GM18867 (cell line): ENCODE measurements around the gene AKAP6.
"Not testable (repeated sequence)": the region's sequence is repeated elsewhere in the genome, so short reads cannot be mapped to it uniquely, and the experiment has no call there.

ENCODE experiments used
- ATAC-seq: cut with Tn5 transposase; IDR thresholded peaks from one replicate; pipeline ENCODE4 v1.9.1; 2021; ENCODE audit warnings: mild to moderate bottlenecking, moderate library complexity; ENCODE audit not compliant: unreplicated experiment

AKAP6 gene

GRCh38 chr14:32785585-32785984, 456.5 kb downstream of the AKAP6 start:
- ATAC-seq = no peak

- ATAC-seq = no peak
These were observed 457.8 kb downstream of the AKAP6 start for GRCh38 chr14:32786886-32787285.

- ATAC-seq = not testable (repeated sequence)
These were observed 463.9 kb downstream of the AKAP6 start for GRCh38 chr14:32793033-32793432.

DNA sequence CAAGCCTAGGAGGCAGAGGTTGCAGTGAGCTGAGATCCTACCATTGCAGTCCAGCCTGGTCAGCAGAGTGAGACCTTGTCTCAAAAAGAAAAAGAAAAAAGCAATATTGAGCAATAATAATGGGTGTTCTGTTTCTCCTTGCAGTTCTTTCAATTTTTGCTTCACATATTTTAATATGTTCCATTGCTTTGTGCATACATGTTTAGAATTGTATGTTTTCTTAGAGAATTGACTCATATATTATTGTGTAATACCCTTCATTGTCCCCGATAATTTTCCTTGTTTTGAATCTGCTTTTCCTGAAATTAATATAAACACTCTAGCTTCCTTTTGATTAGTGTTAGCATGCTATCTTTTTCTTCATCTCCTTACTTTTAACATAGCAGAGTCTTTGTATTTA, 471.2 kb downstream of the AKAP6 start:
- no peak for ATAC-seq

DNA sequence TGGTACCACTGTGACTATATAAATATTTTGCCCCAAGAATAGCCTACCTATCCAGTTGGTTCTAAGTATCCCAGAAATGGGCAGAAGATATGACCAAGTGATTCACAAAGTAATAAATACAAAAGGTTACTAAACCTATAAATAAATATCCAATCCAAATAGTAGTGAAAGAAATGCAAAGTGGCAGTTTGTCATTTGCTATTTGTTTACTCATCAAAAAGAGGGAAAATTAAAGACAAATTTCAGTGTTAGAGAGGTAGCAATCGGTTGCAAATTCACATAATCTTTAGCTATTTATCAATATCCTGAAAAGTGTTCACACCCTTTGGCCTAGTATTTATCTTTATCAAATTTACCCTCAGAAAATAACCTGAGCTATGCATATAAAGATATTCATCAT, 473.2 kb downstream of the AKAP6 start:
- no peak for ATAC-seq

DNA sequence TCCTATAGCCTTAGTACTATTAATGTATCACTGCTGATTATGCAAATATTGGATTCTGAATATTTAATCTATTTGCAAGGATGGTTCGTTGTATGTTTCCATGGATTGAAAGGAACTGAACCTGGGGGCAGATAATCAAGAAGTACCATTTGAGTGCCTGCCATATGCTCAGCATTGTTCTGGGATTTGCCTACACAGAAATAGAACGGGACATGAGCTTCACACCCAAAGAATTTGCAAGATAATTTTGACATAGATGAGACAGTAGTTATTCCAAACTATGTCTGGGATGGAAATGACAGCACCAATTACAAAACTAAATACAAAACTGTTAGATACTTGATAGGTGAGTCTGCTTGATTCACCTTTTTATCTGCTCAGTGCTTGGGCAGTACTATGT, 476.9 kb downstream of the AKAP6 start:
- ATAC-seq = no peak

DNA sequence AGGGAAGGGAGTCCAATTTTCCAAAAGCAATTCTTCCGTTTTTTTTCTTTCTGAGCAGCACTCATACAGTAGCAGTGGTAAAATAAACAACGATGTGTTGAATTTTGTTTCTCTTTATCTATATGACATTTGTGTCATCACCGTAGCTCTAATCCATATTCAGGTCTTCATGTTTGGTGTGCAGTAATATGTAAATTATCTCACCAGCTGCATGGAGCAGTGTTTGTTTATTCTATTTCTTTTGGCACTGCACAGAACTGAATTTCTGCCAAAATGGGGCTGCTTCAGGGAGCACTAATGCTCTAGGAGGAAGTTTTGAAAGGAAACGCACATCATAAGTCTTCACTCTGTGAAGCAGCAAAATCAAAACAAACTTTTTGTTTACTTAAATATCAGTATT, 479.5 kb downstream of the AKAP6 start:
- ATAC-seq = no peak

GRCh38 chr14:32809255-32809654, 480.2 kb downstream of the AKAP6 start:
- no peak for ATAC-seq

DNA sequence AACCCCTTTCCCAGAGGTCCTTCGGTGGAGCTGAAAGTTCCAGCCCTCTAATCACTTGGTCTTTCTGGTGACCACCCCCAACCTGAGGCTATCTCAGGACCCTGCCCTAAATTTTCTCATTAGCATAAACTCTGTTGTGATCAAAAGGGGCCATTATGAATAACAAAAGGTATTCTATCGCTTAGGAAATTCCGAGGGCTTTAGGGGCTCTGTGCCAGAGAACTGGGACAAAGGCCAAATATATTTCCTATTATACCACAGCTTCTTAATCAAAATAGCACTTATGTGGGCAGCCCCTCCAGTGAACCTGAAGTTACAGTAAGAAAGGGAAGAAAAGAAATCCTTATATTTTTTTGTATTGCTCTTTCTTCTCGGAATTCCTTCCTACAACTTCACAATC, 484.3 kb downstream of the AKAP6 start:
- no peak for ATAC-seq

DNA sequence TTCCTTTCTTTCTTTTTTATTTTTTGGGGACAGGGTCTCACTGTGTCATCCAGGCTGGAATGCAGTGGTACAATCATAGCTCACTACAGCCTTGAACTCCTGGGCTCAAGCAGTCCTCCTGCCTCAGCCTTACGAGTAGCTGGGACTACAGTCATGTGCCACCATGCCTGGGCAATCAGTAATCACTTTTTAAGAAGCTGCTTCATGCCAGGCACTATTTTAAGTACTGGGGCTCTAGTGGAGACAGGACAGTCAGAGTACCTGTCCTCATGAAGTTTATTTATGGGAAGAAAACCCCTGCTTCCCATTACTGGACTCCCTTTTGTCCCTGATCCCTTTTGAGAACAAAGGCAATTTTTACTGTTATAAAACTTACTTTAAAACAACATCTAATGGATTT, 485.6 kb downstream of the AKAP6 start:
- no peak for ATAC-seq

DNA sequence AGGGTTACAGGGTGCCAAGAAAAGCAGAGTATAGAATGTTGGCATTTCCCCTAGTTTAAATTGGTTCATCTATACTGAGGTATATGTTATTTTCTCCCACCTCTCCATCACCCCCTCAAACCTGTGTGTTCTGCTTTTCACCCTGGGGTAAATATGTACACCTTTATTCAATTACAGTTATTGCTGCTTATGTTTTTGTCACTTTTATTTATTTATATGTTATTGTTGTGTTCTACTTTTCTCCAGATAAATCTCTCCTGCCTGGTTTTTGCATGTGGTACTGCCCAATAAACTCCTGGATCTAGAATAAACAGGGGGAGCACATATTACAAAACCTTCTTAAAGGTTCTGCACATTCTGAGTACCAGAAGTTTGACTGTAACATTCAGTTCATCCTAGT, 487.5 kb downstream of the AKAP6 start:
- no peak for ATAC-seq

- no peak for ATAC-seq
These were observed 488.7 kb downstream of the AKAP6 start for GRCh38 chr14:32817780-32818179.

- no peak for ATAC-seq
These were observed 489.5 kb downstream of the AKAP6 start for GRCh38 chr14:32818581-32818980.

GRCh38 chr14:32820181-32820580, 491.1 kb downstream of the AKAP6 start:
- no peak for ATAC-seq

DNA sequence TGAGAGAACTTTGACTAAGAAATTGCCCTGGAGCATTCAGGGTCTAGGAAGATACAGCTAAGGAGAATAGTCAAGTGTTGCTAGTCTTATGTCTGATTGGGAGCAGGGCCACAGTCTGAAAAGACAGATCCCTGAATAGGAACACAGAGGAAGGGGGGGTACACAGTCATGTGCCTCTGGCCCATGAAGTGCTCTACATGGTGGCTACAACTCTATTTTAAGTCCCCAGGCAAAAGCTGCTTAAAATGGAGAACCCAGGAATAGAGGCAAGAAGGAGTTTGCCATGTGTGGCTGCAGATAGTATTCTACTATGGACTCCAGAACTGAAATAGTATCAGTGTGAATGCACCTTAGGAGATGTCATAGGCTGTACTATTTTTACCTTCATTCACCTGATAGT, 491.6 kb downstream of the AKAP6 start:
- ATAC-seq = no peak

GRCh38 chr14:32821964-32822653, 493.0 kb downstream of the AKAP6 start:
- no peak for ATAC-seq

GRCh38 chr14:32823706-32824105, 494.6 kb downstream of the AKAP6 start:
- ATAC-seq = no peak

DNA sequence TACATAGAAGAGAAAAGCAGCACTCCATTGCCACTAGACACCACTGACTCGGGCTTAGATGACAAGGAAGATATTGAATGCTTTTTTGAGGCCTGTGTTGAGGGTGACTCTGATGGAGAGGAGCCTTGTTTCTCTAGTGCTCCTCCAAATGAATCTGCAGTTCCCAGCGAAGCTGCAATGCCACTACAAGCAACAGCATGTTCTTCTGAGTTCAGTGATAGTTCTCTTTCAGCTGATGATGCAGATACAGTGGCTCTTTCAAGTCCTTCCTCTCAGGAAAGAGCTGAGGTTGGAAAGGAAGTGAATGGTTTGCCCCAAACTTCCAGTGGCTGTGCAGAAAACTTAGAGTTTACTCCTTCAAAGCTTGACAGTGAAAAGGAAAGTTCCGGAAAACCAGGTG, 495.1 kb downstream of the AKAP6 start:
- ATAC-seq = no peak

GRCh38 chr14:32825058-32825457, 496.0 kb downstream of the AKAP6 start:
- ATAC-seq = no peak

DNA sequence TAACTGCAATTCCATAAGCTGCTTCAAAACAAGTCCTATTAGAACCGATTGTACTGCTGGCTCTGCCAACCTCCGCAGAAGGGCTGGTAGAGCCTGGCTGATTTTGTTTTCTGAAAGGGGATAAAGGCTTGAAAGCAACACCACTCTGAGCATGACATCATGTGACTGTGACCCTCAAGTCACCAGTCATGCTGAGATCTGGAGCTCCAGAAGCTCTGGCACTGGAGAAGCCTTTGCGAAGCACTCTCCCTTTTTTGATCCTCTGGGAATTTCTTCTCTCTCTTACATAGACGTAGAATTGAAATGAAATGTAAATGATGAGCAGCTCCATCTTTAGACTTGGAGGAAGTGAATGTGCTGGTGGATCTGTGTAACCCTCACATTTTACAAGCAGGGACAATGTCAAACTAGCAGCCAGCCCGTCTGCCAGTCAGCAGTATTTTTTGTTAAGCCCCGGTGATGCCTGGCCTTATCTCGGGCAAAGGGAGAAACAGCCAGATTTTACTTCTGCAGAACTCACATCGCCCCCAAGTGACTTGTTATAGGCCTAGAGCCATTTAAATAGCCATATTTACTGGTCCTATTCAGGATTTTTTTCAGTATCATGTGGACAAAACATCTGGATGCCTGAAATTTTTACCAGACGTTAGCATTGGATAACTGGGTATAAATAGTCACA, 497.4 kb downstream of the AKAP6 start:
- no peak for ATAC-seq

DNA sequence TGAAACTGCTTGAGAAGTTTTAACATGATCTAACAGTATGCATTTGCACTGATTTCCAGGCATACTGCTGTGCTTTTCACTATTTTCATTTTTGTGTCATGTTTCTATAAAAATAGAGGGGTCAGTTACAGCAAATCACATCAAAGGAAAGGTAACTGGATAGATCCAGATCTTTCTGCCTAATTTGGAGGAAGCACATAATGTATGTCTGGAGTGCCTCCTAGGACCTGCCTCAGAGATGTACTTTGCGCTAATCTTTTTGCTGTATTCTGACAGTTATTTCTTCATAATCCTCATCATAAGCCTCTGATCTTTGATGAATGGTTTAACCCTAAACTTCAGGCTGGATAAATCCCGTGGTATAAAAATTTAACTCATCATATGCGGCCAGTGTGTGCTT, 498.4 kb downstream of the AKAP6 start:
- no peak for ATAC-seq

GRCh38 chr14:32835924-32836323, 506.8 kb downstream of the AKAP6 start:
- no peak for ATAC-seq

- ATAC-seq = no peak
These were observed 512.6 kb downstream of the AKAP6 start for GRCh38 chr14:32841698-32842097.
